Left colon (tissue), 2 donors: ENCODE measurements around the gene OPRL1. TPM values are rescaled to one million over a fixed set of nuclear protein-coding genes. Genes with fewer than 3 reads are reported as not detected.
"Not testable (repeated sequence)": the region's sequence is repeated elsewhere in the genome, so short reads cannot be mapped to it uniquely, and the experiment has no call there.

Experiments
- ATAC-seq: fragments of 200-7000 bp; cut with Tn5 transposase; one replicate; pipeline ENCODE4 v1.9.1; 2020; ENCODE audit warnings: mild to moderate bottlenecking, moderate library complexity
- DNase-seq, 2 donors: peaks; one replicate each; pipeline ENCODE4 v3.0.0-alpha.2; 2020
- intact Hi-C, 2 donors: fragments of 100-400 bp; cut with DNase I in 1 of 2; cut with micrococcal nuclease in 1 of 2; formaldehyde crosslinking; loops; one replicate each; pipeline versions ENCODE4 v1.11.2 to v1.14.0; 2022; cut with DNase I, micrococcal nuclease
- total RNA-seq, 2 donors: library from RNA; stranded (reverse); fragmentation: NEBNext Ultra II Directional; extraction: Animal tissue kit (Norgen Biotek cat#: 25700); gene quantifications; one replicate each; pipeline ENCODE4 v1.2.1, GENCODE V29; 2021
- donor health status: DM: no; HTN: no; CAD: no.
- donor health status: DM: yes; HTN: yes; CAD: no.

The OPRL1 gene
- total RNA-seq, 2 donors from 2014 or later: 0.15 to 0.17 TPM

- intact Hi-C loops: no loop called here
- DNase-seq: peak in 1 of 2 donors; percentile 2
- ATAC-seq: no peak
These were observed 28.0 kb downstream of the OPRL1 start for GRCh38 chr20:64107736-64108457.

- intact Hi-C loops: no loop called here
- no peak for ATAC-seq
- DNase-seq: peak in 1 of 2 donors; percentile 15
These were observed 29.1 kb downstream of the OPRL1 start for GRCh38 chr20:64108731-64109681.

- DNase-seq (no peak), ATAC-seq (no peak)
- intact Hi-C loops: no loop called here
These were observed 30.0 kb downstream of the OPRL1 start for GRCh38 chr20:64109831-64110391.

- ATAC-seq (no peak), DNase-seq (peak in 1 of 2 donors; percentile 18)
- intact Hi-C loops: no loop called here
These were observed 30.7 kb downstream of the OPRL1 start for GRCh38 chr20:64110411-64111068.

- intact Hi-C loops: no loop called here
- DNase-seq: peak in 1 of 2 donors; percentile 9
- ATAC-seq: no peak
These were observed 32.2 kb downstream of the OPRL1 start for GRCh38 chr20:64111841-64112641.

GRCh38 chr20:64112691-64113443 lies 33.0 kb downstream of the OPRL1 start:
- DNase-seq (peak in 1 of 2 donors; percentile 11), ATAC-seq (no peak)
- intact Hi-C loops: no loop called here

GRCh38 chr20:64113444-64113775 lies 33.5 kb downstream of the OPRL1 start:
- no peak for DNase-seq

GRCh38 chr20:64113796-64114355 lies 34.0 kb downstream of the OPRL1 start:
- DNase-seq (peak in 1 of 2 donors; percentile 10), ATAC-seq (no peak)
- intact Hi-C loops: no loop called here

More at GRCh38 chr20:64113444-64113775, 33.5 kb downstream of the OPRL1 start:
- intact Hi-C loops: no loop called here
- no peak for ATAC-seq

GRCh38 chr20:64114356-64114971 lies 34.6 kb downstream of the OPRL1 start:
- no peak for ATAC-seq
- DNase-seq: peak in 1 of 2 donors; percentile 14
- intact Hi-C loops: no loop called here

- peak in 1 of 2 donors; percentile 16 for DNase-seq
- ATAC-seq: no peak
- intact Hi-C loops: no loop called here
These were observed 35.5 kb downstream of the OPRL1 start for GRCh38 chr20:64115171-64115911.

- DNase-seq (no peak), ATAC-seq (no peak)
- intact Hi-C loops: no loop called here
These were observed 36.1 kb downstream of the OPRL1 start for GRCh38 chr20:64116016-64116415.

GRCh38 chr20:64116541-64117431 lies 36.9 kb downstream of the OPRL1 start:
- DNase-seq: peak in 1 of 2 donors; percentile 17
- no peak for ATAC-seq
- intact Hi-C loops: no loop called here

- ATAC-seq, intact Hi-C loops, DNase-seq: not testable (repeated sequence)
These were observed 37.5 kb downstream of the OPRL1 start for GRCh38 chr20:64117432-64117777.

GRCh38 chr20:64119301-64119680 lies 39.4 kb downstream of the OPRL1 start:
- DNase-seq (no peak), ATAC-seq (no peak)
- intact Hi-C loops: no loop called here

- DNase-seq: peak in 1 of 2 donors; percentile 14
- peak; percentile 16 for ATAC-seq
- intact Hi-C loops: no loop called here
These were observed 39.9 kb downstream of the OPRL1 start for GRCh38 chr20:64119681-64120341.
